CD4-positive, alpha-beta T cell treated with Interleukin-15 for 4 hours (primary cell): Measurements from ENCODE around the gene ERI3.
A peak's percentile ranks its signal among the peaks of the same experiment; 100 is the strongest.

Experiments
- DNase-seq: peaks from one replicate; pipeline ENCODE4 v3.0.0-alpha.2; 2020; ENCODE audit warnings: low spot score

The ERI3 gene

DNA sequence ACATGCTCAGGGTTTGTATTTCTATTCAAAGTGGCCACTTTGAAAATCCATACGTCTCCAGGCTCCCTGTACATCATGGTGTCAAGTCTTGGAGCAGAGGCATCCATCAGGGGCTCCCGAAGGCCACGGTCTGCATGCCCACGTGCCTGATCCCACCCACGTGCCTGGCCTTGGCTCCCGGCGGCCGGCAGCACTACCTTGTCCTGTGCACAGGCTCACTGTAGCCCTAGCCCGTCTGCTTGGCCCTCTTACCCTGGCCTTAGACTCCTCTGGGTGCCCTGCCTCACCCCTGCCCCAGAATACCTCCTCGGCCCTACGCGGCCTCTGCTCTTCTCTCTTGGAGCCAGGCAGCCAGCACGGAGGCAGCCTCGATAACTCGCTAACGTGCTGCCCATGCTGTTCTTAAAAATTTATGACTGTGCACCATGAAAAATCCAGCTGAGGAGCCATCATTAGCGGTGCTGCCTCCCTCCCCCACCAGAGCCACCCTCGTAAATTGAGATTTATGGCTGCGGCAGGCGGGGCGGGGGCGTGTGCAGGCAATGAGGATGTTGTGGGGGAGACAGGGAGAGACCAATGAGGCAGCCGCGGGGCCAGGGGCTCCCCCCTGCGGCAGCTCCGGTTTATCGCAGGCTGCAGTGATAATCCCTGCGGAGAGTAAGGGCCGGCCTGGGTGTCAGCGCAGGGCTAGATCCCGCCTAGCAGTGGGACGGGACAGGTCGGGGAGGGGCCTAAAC is 117.2 kb downstream of the ERI3 start:
- DNase-seq = no peak

DNA sequence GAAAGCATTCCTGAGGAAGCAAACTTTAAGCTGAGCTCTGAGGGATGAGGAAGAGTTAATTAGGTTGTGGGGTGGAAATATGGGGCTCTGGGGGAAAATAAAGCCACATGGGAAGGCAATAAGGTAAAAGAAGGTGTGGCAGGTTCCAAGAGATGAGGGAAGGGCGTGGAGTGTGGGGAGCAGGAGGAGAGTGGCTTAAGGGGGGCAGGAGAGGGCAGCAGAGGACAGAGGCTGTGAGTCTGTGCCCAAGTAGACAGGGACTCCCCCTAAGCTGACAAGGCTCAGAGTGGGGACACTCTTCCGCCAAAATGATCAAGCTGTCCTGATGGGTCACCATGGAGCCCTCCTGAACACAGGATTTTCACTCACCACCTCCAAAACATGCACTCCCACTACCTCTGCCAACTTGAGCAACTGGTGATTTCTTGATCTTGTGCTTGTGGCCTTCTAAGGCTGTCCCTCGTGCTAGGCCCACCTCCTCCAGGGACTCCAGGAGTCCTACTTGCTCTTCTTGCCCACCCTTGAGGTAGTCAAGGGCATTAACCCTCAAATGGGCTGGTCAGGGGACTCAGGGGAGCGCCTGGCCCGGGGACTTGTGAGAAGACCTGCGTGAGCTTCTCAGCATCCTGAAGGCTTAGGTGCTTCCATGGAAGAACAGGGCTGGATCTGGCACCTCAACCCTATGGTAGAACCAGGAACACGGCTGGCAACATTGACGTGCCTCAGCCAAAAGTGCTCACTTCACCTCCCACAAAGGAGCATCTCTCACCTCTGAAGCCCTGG is 118.4 kb downstream of the ERI3 start:
- DNase-seq = no peak

DNA sequence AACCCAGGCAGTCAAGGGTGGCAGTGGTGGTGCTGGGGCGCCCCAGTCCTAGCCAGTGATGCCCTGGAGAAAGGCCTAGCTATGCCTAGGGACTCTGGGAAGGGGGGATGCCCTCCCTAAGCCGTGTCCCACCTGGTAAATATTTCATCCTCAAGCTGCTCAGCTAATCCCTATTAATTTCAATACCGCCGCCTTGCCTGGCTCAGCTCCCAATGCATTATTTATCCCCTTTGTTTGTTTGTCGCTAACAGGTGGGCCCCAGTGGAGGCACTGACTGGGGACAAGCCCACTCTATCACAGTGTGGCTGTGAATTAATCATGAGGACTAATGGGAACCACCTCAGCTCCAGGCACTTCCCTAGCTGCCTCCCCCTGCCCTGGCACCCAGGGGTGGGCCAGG is 119.2 kb downstream of the ERI3 start:
- no peak for DNase-seq

DNA sequence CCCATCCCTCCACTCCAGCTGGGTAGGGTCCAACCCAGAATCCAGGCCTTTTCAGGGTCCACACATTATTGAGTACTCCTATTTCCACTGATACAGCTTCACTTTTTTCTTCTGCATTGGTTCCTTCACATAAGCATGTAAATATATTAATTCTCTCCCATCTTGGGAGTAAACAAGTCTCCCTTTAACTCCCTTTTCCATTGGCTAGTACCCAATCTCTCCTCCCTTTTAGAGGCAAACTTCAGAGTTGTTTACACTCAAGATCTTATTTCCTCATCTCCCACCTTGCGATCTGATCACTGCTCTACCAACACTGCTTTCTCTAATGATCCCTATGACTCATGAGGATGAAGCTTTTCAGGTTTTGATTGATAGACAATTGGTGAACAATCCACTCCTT is 121.5 kb downstream of the ERI3 start:
- DNase-seq = no peak

DNA sequence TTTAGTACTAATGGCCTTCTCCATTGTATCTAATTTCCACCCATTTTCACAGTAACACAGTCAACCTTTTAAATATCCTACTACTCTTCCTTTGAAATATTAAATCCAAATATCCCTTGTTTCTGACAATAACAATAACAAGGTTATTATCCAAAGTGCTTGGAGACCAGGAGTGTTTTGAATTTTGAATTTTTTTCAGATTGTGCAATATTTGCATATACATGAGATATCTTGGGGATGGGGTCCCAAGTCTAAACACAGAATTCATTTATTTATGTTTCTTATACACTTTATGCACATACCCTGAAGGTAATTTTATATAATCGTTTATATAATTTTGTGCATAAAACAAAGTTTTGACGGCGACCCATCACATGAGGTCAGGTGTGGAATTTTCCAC is 124.3 kb downstream of the ERI3 start:
- DNase-seq = no peak

DNA sequence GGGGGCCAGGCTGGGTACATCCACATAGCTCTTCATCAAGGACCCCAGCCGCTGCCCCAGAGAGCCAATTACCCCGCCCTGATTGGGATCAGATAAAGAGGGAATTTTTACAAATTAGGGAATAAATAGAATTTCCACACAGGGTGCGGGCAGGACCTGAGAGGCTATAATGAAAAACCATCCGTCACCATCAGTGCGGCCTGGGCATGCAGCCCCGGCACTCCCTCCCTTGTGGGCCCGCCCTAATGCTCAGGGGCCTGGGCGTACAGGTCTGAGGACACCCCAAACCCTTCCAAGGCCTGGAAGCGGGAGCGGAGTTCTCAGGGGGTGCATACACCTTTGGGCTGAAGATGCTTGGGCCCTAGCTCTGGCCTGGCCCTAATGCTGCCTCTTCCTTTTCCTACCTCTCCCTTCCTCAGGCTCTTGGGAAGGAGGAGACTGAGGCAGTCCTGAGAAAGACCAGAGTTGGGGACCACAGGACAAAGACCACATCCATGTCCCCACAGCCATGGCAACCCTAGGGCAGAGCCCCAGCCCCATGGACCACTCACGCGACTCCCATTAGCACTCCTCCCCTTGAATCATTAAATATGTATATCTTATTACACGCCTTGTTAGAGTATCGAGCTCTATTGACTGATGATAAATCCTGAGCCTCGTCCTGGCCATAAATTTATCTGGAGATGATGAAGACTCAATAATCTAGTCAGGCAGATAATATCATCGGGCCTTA is 125.5 kb downstream of the ERI3 start:
- no peak for DNase-seq

DNA sequence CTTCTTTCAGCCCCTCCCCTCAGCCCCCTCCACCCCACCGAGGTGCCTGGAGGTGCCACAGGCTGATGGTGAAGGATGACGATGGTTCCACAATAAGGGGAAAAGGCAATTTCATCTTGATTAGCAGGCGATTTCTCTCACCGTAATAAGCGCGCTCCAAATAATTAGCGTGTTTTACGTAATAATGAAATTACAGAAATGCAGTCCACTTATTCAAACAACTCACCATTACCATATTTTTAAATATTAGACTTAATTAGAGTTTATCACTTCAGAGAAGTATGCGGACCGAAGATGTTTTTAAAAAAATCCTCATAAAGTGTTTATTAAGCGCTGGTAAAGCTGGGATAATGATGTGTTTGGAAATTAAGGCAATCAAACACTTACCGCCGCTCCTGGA is 126.8 kb downstream of the ERI3 start:
- no peak for DNase-seq

DNA sequence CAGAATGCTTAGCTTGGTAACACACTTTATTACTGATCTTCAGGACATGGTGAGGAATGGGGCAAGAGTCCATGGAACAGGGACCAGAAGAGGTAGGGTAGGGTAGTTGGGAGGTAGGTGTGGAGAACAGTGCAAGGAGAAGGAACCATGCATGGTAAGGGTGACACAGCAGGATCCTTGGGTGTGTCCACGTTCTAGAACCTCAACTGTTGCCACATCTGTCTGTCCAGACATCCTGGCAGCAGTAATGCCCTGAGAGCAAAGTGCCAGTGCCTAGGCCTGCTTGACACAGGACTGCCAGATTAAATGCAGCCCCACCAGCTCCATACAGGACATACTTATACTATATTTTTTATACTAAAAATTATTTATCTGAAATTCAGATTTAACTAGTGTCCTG is 127.8 kb downstream of the ERI3 start:
- no peak for DNase-seq

DNA sequence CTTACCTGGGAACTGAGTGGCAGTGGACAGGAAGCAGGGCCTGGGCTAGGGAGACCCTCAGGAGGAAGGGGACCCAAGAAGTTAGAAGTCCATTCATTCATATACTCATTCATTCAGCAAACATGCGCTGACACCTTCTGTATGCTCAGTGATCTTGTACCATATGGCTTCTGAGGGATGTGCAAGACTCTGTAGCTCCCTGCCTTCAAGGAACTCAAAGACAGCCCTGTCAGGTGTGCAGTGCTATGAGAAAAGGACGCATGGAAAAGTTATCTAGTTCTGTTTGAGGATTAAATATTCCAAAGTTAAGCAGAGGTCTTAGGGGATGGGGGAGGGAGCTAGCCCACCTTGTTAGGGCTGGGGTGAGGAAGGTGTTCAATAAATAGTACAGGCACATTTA is 129.3 kb downstream of the ERI3 start:
- no peak for DNase-seq

DNA sequence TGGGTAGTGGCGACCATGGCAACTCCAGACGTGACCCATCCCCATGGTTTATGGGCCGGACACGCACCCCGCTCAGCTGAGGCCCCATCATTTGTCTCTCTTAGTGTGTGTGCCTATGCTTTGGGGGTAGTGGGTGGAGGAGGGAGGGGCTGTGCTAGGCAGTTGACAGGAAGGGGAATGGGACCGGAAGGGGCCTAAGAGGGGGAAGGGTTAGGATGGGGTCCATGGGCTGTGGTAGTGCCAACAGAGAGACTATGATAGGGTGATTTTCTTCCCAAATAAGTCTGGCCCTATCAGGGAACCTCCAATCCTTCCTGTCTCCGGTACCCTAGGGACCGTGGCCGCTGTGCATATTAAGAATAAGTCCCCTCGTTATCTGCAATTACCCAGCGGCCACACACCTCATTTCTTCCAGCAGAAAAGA is 131.9 kb downstream of the ERI3 start:
- DNase-seq = no peak

DNA sequence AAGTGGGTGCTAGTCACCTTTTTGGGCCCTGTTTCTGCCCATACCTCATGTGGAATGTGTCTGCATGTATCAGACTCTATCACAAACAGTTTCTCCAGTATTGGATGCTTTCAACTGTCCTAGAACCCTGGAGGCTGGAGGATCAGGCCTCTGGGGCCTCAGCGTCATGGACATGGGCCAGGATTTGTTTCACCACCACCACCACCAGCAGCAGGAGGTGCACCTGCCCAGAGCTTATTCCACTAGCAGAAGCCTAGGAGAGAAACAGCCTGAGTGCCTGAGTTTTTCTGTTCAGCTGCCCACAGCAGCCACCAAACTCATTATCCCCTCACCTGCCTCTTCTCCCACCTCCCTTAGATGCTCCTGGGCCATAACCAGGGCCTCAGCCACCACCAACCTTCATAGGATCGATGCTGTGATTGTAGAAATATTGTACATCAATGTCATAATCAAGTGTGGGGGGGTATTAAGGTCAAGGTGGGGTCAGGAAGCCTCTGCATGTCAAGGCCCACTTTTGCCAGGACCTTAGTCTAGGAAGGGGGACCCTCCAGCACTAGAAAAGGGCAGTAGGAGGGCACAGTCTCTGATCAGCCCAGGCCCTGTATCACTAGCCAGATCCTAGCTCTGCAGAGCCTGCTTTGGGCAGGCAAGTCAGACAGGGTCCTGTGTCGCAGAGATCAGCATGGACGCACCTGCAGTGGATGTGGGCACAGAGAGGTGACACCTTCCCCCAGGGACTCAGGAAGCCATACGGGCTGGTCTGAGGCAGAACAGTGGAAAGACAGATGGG is 132.5 kb downstream of the ERI3 start:
- no peak for DNase-seq

DNA sequence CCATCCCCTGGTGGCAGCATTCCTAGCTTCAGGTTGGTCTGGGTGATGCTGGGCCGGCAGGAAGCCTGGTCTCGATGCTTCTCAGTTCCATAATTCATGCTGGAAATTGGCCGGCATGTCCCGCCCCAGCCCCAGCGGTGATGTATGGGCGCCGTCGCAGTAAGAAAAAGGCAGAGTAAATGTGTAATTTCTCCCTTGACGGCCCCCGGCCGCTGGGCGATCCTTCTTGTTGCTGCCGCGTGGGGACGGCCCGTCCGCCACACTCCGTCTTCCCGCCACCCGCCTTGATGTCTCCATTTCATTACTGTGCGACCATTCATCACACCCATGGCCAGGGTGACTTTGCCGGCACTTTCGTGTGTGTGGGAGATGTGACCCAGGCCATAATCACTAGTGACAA is 133.3 kb downstream of the ERI3 start:
- DNase-seq = no peak

DNA sequence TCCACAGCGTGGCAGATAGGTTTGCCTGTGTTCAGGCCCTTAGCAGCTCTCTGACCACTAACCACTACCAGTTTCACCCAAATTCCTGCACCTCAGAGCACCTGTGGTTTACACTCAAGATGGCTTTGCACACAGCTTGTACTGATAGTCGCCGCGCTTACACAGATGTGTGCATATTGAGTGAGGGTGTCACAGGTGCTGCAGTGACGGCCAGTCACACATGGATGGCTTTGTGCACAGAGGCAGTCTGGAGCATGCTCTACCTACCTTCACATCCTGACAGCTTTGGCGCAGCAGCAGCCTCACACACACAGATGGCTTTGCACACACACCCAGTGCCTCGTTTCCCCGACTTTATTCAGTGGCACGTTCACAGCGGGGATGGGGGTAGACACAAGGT is 134.3 kb downstream of the ERI3 start:
- DNase-seq = no peak

DNA sequence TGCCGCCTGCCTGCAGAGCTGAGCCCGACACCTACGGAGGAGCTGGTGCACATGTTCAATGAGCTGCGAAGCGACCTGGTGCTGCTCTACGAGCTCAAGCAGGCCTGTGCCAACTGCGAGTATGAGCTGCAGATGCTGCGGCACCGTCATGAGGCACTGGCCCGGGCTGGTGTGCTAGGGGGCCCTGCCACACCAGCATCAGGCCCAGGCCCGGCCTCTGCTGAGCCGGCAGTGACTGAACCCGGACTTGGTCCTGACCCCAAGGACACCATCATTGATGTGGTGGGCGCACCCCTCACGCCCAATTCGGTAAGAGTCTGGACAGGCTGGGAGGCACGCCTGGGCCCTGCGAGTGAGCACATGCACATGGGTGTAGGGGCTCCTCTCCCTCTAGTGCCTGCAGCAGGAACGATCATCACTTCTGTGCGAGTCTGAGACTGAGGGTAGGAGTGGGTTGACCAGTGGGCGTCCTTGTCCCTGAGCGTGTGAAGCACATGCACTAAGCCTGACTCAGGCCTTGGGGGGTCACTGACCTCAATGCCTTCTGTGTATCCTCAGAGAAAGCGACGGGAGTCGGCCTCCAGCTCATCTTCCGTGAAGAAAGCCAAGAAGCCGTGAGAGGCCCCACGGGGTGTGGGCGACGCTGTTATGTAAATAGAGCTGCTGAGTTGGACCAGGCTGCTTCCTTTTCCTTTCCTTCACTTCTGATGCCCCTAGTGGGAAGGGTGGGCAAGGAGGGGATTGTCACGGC is 134.9 kb downstream of the ERI3 start:
- no peak for DNase-seq

DNA sequence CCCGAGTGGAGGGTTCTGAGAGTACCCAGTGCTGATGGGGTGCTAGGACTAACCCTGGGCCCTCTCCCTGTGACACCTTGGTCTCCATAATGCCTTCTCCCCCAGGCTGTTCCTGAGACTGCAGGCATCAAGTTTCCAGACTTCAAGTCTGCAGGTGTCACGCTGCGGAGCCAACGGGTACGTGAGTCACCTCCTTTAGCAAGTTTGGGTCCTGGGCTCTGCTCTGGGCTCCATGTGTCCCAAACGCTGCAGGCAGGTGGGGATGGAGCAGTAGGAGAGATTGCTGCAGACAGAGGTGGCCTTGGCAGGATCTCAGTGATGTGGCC is 135.8 kb downstream of the ERI3 start:
- DNase-seq = no peak

DNA sequence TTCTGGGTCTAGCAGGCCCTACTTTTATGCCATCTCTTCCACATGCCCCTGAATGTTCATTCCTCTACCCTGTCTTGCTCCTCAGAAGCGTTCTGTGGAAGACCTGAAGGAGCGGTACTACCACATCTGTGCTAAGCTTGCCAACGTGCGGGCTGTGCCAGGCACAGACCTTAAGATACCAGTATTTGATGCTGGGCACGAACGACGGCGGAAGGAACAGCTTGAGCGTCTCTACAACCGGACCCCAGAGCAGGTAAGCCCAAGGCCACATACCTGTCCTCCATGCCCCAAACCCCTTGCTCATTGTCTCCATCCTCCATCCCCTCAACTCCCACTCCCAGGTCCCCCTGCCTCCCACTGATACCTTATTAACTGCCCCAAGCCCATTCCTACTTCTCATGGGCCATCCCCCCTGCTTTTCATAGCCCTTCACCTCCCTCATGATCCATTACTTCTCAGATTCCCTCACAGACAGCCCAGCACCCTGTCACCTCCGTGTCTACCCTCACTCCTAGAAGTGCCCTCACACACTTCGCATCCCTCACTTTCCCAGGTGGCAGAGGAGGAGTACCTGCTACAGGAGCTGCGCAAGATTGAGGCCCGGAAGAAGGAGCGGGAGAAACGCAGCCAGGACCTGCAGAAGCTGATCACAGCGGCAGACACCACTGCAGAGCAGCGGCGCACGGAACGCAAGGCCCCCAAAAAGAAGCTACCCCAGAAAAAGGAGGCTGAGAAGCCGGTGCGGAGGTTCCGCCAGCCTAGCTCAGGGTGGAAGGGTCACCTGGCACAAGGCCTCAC is 136.4 kb downstream of the ERI3 start:
- no peak for DNase-seq

DNA sequence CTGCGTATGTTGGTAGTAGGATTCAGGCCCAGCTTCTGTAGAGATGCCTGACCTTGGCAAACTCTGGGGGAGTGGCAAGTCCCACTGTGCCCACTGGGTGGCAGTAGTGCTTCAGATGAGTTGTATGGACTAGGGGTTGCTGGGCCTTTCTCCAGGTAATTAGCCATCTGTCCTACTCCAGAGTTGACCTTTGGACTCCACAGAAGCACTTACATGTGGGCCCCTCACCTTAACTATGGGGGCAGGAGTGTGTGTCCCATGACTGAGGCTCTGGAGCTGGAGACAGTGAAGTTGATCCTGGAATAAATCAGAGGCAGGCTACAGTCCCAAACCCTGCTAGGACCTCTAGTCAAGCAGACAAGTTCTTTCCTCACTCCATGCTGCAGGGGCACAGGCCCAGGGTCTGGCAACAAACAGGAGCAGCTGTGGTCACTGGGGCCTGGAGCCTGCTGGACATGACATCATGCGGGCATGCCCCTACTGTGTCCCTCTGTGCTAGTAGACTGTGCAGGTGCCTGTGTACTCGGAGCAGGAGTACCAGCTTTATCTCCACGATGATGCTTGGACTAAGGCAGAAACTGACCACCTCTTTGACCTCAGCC is 137.1 kb downstream of the ERI3 start:
- peak; percentile 68 for DNase-seq

DNA sequence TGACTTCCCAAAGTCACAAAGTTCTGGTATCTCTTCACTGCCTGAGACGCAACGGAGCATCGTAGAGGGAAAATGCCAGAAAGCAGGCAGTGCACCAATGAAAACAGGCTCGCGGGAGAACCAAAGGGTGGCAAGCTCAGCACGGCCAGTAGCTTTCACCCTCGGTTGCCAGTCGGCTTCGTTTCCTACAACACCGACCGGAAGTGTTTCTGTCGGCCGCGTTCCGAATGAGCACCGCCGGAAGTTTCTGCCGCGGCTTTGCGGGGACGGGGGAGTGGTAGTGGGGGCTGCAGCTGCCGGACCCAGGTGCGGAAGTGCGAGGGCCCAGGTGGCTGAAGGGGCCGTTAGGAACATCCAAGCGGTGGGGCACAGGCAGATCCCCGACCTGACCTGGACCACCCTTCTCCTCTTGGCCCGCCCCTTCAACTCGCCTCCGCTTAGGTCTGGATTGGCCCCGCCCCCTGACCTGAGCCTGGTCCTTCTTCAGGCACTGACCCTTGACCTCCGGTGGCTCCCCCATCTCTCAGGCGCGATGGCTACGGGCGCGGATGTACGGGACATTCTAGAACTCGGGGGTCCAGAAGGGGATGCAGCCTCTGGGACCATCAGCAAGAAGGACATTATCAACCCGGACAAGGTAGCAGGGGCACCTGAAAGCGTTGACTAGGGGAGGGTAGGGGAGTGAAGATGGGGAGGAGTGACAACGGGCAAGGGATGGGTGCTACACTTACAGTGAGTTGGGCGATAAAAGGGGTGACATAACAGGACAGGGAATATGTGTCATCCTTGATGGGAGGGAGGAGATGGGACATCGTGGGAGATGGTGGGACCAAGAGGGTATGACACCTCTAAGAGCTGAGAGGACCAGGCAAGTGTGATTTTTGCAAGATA is 141.6 kb downstream of the ERI3 start, which contains the start of gene DMAP1:
Gene DMAP1 (plus strand): TSS at position 250 of the 891 bp plus-strand sequence. CDS start 283 bp downstream, at position 533.
- DNase-seq = peak; percentile 88
